GM19238 (cell line): Measurements from ENCODE around the gene ZNF823.
A peak's percentile ranks its signal among the peaks of the same experiment; 100 is the strongest.

Source experiments
- DNase-seq: peaks from one replicate; pipeline ENCODE4 v3.0.0; 2011; ENCODE audit warnings: low spot score; ENCODE audit not compliant: insufficient read length

ZNF823 gene

DNA sequence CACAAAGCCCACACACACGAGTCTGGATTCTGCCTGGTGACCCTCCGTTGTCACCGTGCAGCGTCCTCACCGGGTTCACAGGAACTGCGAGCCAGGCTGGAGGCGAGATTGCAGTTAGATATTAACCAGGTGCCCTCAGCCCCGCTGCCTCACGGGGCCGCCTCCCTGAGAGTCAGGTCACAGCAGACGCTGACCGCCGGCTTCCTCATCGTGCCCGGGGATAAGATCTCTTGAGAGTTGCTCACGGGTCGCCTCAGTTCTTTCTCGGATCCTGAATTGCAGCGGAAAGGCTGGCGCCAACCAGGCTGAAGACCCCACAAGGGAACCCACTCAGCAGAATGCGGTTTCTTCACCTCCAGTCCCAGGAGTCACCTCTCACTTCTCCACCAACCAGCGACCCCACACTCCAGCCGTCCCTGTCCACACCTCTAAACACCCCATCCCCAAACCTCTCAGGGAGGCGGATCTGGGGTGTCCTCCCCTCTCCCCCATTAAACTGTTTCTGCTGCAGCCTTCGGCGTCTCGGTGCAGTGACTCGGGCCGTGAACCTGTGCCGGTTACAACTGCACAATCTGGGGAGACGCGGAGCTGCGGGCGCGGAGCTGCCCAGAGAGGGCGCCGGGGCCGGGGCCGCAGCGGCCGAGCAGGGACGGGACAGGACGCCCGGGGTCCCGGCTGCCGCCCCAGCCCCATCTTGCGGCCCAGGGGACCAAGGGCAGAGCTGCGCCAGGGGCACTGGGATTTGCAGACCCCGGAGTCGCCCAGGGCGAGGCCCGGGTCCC is 591 bp downstream of the ZNF823 start:
- peak; percentile 48 for DNase-seq

DNA sequence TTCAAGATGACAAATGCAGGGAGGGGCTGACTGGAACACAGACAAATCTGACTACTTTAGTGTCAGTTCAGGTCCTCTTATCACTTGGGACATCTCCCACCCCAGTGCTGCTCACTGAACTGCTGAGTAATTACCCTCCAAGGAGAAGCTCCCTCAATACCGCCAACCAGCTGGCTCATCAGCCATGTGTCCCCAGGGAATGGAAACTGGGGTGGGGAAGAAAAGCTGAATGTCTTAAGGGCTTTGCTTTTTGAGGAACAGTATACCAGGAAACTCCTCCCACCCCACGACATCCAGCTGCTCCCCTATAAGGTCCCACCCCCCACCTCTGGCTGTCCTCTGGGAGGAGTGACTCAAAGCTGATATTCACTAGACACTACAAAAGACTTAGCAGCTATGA is 2.0 kb downstream of the ZNF823 start:
- peak; percentile 33 for DNase-seq

DNA sequence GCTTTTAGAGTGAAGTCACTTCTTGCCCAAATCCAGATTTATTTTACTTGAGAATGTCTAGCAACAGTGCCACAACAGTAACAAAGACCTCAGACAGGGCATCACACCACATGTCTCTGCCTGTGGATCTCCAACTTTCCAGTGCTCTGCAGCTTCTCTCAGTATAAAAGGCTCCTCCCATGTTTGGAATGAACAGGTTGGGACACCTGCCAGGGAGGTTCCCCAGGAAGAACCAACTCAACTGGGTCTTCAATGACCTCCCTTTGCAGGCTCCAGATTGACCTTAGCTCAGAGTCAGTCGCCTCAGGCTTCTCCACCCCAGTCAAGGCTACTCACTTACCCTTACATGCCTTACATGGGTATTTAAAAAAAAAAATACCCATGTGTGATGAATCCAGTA is 3.4 kb downstream of the ZNF823 start:
- no peak for DNase-seq

DNA sequence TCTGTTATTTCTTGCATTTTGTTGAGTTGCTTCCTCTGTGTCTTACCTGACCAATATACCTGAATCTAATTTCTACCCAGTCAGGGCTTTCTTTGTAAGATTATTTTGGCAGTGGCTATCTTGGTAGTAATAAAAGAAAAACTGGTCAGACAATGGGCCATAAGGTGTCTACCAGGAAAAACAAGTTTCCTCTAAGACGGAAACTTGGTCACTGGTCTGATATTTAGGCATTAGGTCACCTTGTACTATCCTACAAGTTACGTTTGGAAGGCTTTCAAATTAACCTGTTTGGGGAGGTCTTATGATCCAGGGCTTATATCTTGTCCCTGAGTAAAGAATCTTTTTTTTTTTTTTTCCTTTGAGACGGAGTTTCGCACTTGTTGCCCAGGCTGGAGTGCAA is 9.2 kb downstream of the ZNF823 start:
- DNase-seq = no peak

DNA sequence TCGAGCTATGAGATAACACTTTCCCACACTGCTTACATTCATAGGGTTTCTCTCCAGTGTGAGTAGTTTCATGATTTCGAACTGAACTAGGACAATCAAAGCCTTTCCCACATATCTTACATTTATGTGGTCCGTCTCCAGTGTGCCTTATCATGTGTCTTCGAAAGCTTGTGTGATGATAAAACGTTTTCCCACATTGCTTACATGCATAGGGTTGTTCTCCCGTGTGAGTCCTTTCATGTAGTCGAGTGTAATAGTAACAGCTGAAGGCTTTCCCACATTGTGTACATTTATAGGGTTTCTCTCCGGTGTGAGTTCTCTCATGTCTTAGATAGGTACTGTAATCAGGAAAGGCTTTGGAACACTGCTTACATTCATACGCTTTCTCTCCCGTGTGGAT is 16.3 kb downstream of the ZNF823 start:
- DNase-seq = no peak

DNA sequence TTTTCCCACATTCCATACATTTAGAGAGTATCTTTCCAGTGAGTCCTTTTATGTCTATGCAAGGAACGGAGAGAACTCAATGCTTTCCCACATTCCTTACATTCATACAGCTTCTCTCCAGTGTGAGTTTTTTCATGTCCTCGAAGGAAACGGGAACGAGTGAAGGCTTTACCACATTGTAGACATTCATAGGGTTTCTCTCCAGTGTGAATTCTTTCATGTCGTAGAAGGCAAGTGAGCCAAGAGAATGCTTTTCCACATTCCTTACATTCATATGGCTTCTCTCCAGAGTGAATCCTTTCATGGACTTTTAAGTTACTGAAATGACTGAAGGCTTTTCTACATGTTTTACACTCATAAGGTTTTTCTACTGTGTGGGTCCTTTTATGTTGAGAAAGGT is 17.1 kb downstream of the ZNF823 start:
- DNase-seq = no peak

DNA sequence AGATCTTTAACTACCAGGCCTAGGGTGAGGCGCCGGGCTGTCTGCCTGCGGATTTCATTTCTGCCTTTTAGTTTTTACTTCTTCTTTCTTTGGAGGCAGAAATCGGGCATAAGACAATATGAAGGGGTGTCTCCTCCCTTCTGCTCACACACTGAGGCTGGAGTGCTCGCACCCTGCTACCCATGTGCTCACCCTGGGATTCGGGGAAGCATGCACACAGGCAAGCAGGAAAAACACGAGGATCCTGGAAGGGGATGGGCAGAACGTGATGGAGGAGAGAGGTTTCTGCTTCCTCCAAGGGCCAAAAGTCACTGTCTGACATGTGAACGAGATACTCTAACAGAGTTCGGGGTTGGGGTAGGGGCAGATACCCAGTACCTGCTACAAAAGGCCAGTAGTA is 28.4 kb downstream of the ZNF823 start:
- no peak for DNase-seq

DNA sequence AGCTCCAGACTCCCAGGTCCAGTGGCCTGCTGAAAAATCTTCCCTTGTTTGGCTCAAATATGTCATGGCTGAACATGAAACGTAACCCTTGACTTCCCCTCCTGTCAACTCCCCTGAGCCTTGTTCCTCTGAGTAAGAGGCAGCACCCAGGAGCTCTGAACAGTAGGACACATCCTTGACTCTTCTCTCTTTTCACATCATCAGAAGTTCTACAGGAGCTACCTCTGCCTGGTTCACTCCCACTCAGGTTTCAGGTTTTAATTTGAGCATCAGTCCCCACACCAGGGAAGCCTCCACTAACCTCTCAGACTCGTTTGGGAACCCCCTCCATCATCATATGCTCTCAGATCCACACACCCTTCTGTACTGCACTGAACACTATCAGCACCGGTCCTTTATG is 30.3 kb downstream of the ZNF823 start:
- DNase-seq = no peak

DNA sequence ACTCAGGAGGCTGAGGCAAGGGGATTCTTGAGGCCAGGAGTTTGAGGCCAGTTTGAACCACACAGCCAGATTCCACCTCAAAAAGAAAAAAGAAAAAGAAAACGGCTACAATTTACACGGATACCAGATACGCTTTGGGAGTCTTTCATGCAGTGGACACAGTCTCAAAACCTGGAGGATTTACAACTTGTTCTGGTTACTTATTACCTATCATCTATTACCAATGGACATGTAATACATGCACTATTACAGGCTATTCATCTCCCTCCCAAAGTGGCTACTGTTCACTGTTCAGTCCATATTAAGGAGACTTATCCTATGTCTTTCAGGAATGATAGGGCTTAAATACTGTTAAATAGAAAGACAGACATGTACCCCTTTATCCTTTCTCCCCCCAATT is 33.3 kb downstream of the ZNF823 start:
- no peak for DNase-seq

DNA sequence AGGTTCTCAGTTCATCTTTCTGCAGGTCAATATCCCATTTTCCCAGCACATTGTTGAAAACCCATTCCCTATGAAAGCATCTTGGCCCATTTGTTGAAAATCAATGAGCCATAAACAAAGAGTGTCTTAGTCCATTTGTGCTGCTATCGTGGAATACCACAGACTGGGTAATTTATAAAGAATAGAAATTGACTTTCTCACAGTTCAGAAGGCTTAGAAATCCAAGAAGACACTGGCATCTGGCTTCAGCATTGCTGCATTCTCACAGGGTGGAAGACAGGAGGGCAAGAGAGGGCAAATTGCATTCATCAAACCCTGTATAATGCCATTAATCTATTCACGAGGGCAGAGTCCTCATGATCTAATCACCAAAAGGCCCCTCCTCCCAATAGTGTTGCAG is 34.1 kb downstream of the ZNF823 start:
- no peak for DNase-seq

DNA sequence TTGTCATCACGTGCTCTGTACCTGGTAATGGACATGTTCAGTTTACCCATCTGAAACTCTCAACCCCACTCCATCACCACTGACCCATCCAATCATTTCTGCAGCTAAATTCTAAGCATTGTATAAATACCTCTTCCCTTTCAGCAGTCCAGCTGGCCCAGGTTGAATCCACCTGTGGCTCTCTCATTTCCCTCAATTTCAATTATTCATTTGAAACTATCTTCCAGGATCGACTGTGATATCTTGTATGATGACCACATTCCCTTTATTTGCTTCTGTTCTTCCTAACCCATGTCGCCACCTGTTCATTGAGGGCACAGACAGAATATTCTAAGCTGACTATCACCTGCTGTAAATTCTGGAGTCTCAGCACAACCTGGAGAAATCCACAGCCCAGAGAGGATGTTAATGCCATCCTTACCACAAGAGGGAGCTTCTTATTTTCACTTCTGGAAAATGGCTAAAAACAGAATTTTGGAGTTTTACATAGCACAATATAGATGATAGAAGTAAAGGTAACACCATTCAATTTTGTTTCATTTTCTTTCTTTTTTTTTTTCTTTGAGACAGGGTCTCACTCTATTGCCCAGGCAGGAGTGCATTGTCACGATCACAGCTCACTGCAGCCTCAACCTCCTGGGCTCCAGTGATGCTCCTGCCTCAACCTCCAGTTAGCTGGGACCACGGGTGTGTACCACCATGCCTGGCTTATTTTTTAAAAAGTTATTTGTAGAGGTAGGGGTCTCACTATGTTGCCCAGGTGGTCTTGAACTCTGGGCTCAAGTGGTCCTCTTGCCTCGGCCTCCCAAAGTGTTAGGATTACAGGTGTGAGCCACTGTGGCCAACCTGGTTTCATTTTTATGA is 38.6 kb downstream of the ZNF823 start:
- DNase-seq = no peak

DNA sequence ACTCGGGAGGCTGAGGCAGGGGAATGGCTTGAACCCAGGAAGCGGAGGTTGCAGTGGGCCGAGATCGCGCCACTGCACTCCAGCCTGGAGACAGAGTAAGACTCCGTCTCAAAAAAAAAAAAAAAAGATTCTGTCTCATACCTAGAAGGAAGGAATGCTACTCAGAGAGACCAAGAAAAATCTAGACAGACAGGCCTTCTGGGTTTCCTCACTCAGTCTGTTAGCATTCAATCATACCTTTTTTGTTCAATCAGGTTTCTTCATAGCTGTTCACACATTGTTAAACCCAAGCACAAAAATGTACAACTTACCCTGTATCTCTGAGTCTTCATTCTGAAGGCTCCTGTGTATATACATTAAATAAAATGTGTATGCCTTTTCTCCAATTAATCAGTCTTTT is 40.5 kb downstream of the ZNF823 start:
- no peak for DNase-seq

DNA sequence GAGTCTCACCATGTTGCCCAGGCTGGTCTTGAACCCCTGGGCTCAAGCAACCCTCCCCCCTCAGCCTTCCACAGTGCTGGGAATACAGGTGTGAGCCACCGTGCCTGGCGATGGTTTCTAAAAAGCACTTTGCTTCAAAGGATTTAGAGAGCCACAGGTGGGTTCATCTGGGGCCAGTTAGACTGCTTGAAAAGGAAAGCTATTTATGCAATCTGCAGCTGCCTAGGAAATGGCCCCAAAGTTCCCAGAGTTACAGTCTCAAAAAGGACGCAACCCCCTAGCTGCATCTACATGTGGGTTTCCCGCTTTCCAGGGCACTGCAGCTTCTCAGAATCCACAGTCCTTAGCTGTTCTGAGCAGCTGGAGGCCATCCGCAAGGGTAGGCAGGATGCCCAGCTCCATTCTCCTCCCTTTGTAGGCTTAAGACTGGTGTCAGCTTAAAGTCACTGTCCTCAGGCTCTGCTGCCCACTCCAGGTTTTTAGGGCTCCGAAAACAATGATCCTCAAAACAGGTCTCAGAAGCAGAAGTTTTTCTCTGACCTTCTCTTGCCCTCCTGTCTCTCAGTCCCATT is 41.4 kb downstream of the ZNF823 start:
- no peak for DNase-seq

DNA sequence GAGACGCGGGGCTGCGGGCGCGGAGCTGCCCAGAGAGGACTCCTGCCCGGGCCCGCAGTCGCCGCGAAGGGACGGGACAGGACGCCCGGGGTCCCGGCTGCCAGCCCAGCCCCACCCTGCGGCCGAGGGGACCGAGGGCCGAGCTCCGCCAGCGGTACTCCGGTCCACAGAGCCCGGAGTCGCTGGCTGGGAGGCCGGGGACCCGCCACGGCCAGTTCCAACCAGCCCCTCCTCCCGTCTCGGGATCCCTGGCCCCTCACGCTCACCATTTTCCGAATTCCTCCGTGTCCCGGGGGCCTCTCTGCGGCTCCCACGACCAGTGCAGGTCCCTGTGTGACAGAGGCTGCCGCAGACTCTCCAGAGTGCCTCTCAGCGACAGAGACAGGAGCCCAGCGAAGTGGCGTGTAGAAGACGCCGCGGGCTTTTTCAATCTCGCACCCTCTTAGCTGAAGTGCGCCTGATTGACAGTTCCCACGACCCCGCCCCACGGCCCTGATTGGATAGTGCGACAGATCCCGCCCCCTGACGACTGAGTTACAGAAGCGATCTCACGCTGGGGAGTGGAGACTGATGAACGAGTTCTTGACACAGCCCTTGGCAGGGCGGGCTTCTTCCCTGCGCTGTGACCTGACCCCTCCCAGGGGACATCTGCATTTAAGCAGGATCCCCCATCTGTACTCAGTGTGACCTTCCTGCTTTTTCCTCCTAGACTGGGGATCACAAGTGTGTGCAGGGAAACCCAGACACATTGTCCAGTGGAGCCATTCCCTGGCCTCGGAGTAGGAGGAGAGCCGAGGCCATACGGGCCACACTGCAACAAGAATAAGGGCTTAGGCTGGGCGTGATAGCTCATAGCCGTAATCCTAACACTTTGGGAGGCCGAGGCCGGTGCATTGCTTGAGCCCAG is 44.0 kb downstream of the ZNF823 start:
- DNase-seq = peak; percentile 69

DNA sequence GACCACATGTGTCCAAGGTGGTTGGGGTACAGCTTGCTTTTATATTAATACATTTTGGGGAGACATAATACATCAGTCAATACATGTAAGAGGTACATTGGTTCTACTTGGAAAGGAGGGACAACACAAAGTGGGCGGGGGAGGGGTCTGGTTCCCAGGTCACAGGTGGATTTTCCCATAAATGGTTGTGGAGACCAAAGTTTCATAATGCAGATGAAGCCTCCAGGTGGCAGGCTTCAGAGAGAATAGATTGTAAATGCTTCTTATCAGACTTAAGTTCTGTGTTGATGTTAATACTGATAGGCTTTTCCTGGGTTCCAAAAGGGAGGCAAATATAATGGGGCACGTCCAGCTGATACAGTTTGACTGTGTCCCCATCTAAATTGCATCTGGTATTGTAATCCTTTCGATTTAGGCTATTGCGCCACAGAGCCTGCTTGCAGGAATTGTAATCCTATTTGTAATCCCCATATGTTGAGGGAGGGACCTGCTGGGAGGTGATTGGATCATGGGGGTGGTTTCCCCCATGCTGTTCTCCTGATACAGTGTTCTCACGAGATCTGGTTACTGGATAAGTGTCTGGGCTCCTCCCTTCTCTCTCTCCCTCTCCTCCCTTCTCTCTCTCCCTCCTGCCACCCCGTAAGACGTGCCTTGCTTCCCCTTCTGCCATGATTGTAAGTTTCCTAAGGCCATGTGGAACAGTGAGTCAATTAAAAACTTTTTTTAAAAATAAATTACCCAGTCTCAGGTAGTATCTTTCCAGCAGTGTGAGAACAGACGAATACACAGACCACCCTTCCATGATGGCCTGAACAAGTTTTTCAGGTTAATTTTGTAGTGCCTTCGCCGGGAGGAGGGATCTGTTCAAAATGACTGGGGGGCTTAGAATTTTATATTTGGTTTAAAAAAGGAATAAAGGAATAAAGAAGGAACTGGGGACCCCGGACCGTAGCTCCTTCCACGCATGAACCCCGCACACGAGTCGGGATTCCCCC is 44.9 kb downstream of the ZNF823 start:
- DNase-seq = no peak

DNA sequence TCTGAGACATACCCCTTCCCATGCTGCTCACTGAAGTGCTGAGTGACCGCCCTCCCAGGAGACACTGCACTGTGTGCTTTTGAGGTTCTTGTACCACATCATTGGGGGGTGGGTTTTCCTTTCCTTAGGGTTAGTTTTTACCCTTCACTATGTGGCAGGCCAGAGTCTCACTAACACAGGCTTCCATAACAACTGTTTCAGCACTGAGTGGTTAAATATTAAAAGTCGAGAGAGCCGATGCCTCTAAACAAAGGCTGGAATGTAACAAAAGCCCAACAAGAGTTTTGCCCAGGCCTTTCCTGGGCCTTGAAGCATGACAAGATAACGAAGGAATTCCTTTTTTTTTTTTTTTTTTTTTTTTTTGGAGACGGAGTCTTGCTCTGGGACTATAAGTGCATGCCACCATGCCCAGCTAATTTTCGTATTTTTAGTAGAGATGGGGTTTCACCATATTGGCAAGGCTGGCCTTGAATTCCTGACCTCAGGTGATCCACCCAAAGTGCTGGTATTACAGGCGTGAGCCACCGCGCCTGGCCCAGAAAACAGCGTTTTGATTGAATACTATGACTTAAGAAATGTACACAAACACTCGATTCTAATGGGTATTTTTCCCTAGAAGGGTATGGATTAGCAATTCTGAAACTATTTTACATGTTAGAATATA is 46.5 kb downstream of the ZNF823 start:
- no peak for DNase-seq

DNA sequence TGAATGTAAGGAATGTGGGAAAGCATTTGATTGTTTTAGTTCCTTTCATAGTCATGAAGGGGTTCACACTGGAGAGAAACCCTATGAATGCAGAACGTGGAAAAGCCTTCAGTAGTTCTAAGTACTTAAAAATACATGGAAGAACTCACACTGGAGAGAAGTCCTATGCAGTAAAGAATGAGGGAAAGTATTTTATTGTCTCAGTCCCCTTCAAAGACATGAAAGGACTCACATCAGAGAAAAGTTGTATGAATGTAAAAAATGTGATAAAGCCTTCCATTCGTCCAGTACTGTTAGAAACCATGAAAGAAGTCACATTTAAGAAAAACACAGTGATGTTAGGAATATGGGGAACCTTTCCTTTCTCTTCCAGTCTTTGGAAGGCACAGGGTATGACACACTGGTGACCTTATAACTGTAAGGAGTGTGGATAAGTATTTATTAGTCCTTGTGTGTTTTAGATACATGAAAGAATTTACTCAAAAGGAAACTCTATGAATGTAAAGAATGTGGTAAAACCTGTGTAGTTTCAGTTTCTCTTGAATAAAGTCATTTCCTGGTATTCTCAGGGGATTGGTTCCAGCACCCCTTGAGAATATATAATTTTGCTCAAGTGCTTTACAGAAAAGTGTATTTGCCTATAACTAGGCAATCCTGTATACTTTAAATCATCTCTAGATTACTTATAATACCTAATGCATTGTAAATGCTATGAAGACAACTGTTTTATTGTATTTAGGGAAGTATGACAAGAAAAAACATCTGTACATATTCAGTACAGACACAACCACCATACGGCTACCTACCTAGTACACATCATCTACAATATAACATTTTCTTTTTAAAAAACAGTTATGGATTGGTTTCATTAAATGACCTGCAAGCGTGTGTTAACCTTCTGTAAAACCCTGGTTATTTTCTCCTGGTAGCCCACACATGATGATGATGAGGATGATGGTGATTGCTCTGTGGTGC is 52.8 kb downstream of the ZNF823 start:
- no peak for DNase-seq

DNA sequence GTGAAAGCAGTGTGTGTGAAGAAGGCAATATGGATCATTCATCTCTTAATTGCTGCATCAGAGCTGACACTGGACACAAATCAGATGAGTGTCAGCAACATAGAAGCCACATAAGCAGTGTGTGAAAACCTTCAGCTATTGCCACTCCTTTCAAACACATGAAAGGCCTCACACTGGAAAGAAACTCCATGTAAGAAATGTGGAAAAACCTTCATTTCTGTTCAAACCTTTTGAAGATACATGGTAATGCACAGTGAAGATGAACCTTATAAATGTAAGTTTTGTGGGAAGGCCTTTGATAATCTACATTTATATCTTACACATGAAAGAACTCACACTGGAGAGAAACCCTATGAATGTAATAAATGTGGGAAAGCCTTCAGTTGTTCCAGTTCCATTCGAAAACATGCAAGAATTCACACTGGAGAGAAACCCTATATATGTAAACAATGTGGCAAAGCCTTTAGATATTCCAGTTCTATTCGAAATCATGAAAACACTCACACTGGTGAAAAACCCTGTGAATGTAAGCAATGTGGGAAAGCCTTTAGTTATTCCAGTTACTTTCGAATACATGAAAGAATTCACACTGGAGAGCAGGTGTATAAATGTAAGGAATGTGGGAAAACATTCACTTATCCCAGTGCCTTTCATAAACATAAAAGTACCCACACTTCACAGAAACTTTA is 53.6 kb downstream of the ZNF823 start:
- no peak for DNase-seq
